ENCODE results near the gene PABPN1L. TPM values are rescaled to one million over a fixed set of nuclear protein-coding genes. Genes with fewer than 3 reads are reported as not detected.

The PABPN1L gene
- total and polyA plus RNA-seq, 2 of the 13 experiments (the other 11 are each of a cell fraction or from before 2014, with no cell fraction given) = not detected

- no peak for TF ChIP-seq ZNF343 (CRISPR knock-in tag; IDR thresholded peaks at IDR 0.05)
- TF ChIP-seq ATAD3A (CRISPR knock-in tag; IDR thresholded peaks at IDR 0.05) = no peak
- TF ChIP-seq DR1 (CRISPR knock-in tag; IDR thresholded peaks at IDR 0.05) = 0 out of 2 replicates have a peak, but pooled peaks have one; percentile 54
- no peak for TF ChIP-seq ZSCAN25 (CRISPR knock-in tag; IDR thresholded peaks at IDR 0.05)
- no peak for TF ChIP-seq NCOA5 (CRISPR knock-in tag; IDR thresholded peaks at IDR 0.05)
- no peak for TF ChIP-seq KDM5A (IDR thresholded peaks at IDR 0.05; ENCODE audit: borderline replicate concordance, low read length)
- no peak for TF ChIP-seq RFX1 (IDR thresholded peaks at IDR 0.05)
- no peak for TF ChIP-seq BRD4 (CRISPR knock-in tag; IDR thresholded peaks at IDR 0.05)
- TF ChIP-seq PAWR (CRISPR knock-in tag; IDR thresholded peaks at IDR 0.05; ENCODE audit: borderline replicate concordance) = no peak
- no peak for TF ChIP-seq ZNF777 (CRISPR knock-in tag; IDR thresholded peaks at IDR 0.05)
- peak; percentile 56 for TF ChIP-seq JARID2 (CRISPR knock-in tag; IDR thresholded peaks at IDR 0.05; ENCODE audit: insufficient replicate concordance)
- TF ChIP-seq ZNF44 (CRISPR knock-in tag; IDR thresholded peaks at IDR 0.05) = no peak
- peak; percentile 51; the same call in 1 of the 2 replicates for TF ChIP-seq ZBTB34 (CRISPR knock-in tag; IDR thresholded peaks at IDR 0.05)
- TF ChIP-seq ZNF30 (CRISPR knock-in tag; IDR thresholded peaks at IDR 0.05) = no peak
- no peak; the same call in 1 of the 2 replicates for TF ChIP-seq ATF7-NPFF (CRISPR knock-in tag; IDR thresholded peaks at IDR 0.05; ENCODE audit: low read depth)
- no peak for TF ChIP-seq ZNF850 (CRISPR knock-in tag; conservative IDR thresholded peaks at IDR 0.05)
- TF ChIP-seq NAIF1 (CRISPR knock-in tag; IDR thresholded peaks at IDR 0.05; ENCODE audit: borderline replicate concordance) = no peak
- no peak for TF ChIP-seq FOXC1 (CRISPR knock-in tag; IDR thresholded peaks at IDR 0.05; ENCODE audit: borderline replicate concordance)
- TF ChIP-seq KDM3A (CRISPR knock-in tag; IDR thresholded peaks at IDR 0.05; ENCODE audit: low read depth) = no peak
- TF ChIP-seq, protein P1, sequence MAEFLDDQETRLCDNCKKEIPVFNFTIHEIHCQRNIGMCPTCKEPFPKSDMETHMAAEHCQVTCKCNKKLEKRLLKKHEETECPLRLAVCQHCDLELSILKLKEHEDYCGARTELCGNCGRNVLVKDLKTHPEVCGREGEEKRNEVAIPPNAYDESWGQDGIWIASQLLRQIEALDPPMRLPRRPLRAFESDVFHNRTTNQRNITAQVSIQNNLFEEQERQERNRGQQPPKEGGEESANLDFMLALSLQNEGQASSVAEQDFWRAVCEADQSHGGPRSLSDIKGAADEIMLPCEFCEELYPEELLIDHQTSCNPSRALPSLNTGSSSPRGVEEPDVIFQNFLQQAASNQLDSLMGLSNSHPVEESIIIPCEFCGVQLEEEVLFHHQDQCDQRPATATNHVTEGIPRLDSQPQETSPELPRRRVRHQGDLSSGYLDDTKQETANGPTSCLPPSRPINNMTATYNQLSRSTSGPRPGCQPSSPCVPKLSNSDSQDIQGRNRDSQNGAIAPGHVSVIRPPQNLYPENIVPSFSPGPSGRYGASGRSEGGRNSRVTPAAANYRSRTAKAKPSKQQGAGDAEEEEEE (CRISPR knock-in tag; IDR thresholded peaks at IDR 0.05; ENCODE audit: borderline replicate concordance) = no peak
- no peak for TF ChIP-seq PAF1 (CRISPR knock-in tag; IDR thresholded peaks at IDR 0.05)
- no peak for TF ChIP-seq ZKSCAN5 (CRISPR knock-in tag; IDR thresholded peaks at IDR 0.05)
- no peak for TF ChIP-seq ZNF264 (CRISPR knock-in tag; IDR thresholded peaks at IDR 0.05)
- no peak for TF ChIP-seq ZFP82 (CRISPR knock-in tag; IDR thresholded peaks at IDR 0.05; ENCODE audit: borderline replicate concordance)
- TF ChIP-seq NFYB (CRISPR knock-in tag; IDR thresholded peaks at IDR 0.05) = no peak
These were observed 50.4 kb downstream of the PABPN1L start (continued) for GRCh38 chr16:88815901-88816589.

All from HepG2 (cell line).